KMS-11 (cell line): ENCODE measurements around the gene SERINC2.

ENCODE experiments used
- H2AFZ ChIP-seq: fragments of 200-600 bp; sonication (generic); 2 replicates; pipeline ENCODE4 v1.6.1; 2016; ENCODE audit warnings: antibody characterized with exemption, mixed run types, low read depth
- H3K27ac ChIP-seq: fragments of 200-600 bp; sonication (generic); 2 replicates; pipeline ENCODE4 v1.6.1; 2016; ENCODE audit warnings: mild to moderate bottlenecking, mixed run types
- H3K27me3 ChIP-seq: fragments of 200-600 bp; sonication (generic); 2 replicates; pipeline ENCODE4 v1.6.1; 2017; ENCODE audit warnings: mild to moderate bottlenecking, low read depth, mixed run types, moderate library complexity; ENCODE audit not compliant: insufficient read depth
- H3K36me3 ChIP-seq: fragments of 200-600 bp; sonication (generic); 2 replicates; pipeline ENCODE4 v1.6.1; 2017; ENCODE audit warnings: mild to moderate bottlenecking, mixed run types; ENCODE audit not compliant: insufficient read depth
- H3K4me1 ChIP-seq: fragments of 200-600 bp; sonication (generic); 2 replicates; pipeline ENCODE4 v1.6.1; 2016; ENCODE audit warnings: mild to moderate bottlenecking, low read depth, mixed run types; ENCODE audit not compliant: poor library complexity, severe bottlenecking
- H3K4me2 ChIP-seq: fragments of 200-600 bp; sonication (generic); 2 replicates; pipeline ENCODE4 v1.7.0; 2016; ENCODE audit warnings: mild to moderate bottlenecking, mixed run types
- H3K4me3 ChIP-seq: fragments of 200-600 bp; sonication (generic); IDR thresholded peaks from 2 replicates; pipeline ENCODE4 v1.6.1; 2017; ENCODE audit warnings: low read depth, low read length, mixed read lengths; ENCODE audit not compliant: insufficient read depth
- H3K79me2 ChIP-seq: fragments of 200-600 bp; sonication (generic); 2 replicates; pipeline ENCODE4 v1.6.1; 2016; ENCODE audit warnings: low read depth, mixed run types; ENCODE audit not compliant: insufficient read depth
- H3K9ac ChIP-seq: fragments of 200-600 bp; sonication (generic); 2 replicates; pipeline ENCODE4 v1.6.1; 2016; ENCODE audit warnings: mild to moderate bottlenecking, mixed run types
- H4K20me1 ChIP-seq: fragments of 200-600 bp; sonication (generic); 2 replicates; pipeline ENCODE4 v1.6.1; 2016; ENCODE audit warnings: mild to moderate bottlenecking, mixed run types; ENCODE audit not compliant: insufficient read depth
- TF ChIP-seq, protein P1 (sequence below): fragments of 200-600 bp; sonication (generic); conservative IDR thresholded peaks from 2 replicates; pipeline ENCODE4 v1.6.1; 2017; ENCODE audit warnings: low read depth, mild to moderate bottlenecking, antibody characterized with exemption, low read length, moderate library complexity, mixed read lengths

The SERINC2 gene

DNA sequence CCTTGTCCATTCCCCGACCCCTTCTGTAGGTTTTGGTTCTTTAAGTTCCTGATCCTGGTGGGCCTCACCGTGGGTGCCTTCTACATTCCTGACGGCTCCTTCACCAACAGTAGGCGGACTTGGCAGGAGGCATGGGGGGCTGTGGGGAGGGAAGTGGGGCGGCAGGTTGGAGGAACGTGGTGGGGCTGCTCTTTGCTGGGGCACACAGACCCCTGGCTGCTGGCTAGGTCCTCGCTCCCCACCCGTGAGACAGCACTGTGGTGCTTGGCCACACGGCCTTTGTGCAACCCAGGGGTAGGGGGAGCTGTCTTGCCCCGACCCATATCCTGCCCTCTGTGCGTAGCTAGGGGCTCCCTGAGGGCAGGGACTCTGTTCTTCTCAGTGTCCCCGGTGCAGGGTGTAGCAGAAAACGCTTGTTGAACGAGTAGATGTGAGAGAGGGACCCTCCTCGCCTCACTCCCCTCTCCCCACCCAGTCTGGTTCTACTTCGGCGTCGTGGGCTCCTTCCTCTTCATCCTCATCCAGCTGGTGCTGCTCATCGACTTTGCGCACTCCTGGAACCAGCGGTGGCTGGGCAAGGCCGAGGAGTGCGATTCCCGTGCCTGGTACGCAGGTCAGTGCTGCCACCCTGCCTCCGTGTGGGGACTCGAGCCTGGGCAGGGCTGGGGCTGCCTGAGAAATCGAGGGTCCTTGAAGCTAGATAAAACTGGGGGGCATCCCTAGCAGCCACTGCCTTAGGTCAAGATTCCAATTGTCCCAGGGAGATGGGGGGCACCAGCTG, 12.5 kb downstream of the SERINC2 start:
- TF ChIP-seq, protein P1, sequence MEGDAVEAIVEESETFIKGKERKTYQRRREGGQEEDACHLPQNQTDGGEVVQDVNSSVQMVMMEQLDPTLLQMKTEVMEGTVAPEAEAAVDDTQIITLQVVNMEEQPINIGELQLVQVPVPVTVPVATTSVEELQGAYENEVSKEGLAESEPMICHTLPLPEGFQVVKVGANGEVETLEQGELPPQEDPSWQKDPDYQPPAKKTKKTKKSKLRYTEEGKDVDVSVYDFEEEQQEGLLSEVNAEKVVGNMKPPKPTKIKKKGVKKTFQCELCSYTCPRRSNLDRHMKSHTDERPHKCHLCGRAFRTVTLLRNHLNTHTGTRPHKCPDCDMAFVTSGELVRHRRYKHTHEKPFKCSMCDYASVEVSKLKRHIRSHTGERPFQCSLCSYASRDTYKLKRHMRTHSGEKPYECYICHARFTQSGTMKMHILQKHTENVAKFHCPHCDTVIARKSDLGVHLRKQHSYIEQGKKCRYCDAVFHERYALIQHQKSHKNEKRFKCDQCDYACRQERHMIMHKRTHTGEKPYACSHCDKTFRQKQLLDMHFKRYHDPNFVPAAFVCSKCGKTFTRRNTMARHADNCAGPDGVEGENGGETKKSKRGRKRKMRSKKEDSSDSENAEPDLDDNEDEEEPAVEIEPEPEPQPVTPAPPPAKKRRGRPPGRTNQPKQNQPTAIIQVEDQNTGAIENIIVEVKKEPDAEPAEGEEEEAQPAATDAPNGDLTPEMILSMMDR: no peak
- Histone ChIP-seq H3K4me1 (peaks cover 25% of the 10 kb centered on the region), H3K4me3 (no peak overlapping the region), H3K27ac (no peak overlapping the region), H4K20me1 (no peaks in the 10 kb centered on the region; the same call in 1 of the 2 replicates), H3K27me3 (peaks cover 35% of the 10 kb centered on the region; the same call in 1 of the 2 replicates), H3K4me2 (no peak overlapping the region), H3K36me3 (no peaks in the 10 kb centered on the region), H3K79me2 (no peaks in the 10 kb centered on the region), H2AFZ (no peak overlapping the region), H3K9ac (no peak overlapping the region)

DNA sequence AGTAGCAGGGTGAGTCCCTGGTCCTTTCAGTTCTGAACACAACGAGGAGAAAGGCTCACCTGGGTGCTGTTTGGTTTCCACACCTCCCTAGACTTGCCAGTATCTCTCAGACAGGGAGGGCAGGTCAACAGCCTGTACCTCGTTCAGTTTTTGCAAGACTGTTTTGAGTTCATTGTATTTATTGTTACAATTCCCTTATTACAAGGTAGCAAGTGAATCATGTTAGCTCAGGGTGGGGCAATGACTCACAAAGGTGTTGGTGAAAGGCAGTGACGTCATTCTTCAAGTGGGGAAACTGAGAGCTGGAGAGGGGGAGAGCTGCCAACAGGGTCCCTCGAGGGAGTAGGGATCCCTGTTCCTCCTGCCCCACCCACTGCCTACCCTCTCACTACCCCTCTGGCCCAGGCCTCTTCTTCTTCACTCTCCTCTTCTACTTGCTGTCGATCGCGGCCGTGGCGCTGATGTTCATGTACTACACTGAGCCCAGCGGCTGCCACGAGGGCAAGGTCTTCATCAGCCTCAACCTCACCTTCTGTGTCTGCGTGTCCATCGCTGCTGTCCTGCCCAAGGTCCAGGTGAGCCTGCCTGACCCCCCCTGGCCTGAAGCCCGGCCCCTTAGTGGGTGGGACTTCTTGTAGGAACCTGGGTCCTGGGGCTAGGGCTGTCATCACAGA, 13.4 kb downstream of the SERINC2 start:
- no peak overlapping the region for H3K4me2 ChIP-seq
- no peaks in the 10 kb centered on the region for H3K36me3 ChIP-seq
- H4K20me1 ChIP-seq: no peaks in the 10 kb centered on the region; the same call in 1 of the 2 replicates
- H3K27ac ChIP-seq: no peak overlapping the region
- peaks cover 25% of the 10 kb centered on the region for H3K4me1 ChIP-seq
- H3K4me3 ChIP-seq: no peak overlapping the region
- TF ChIP-seq, protein P1: no peak
- peaks cover 32% of the 10 kb centered on the region; the same call in 1 of the 2 replicates for H3K27me3 ChIP-seq
- H2AFZ ChIP-seq: no peak overlapping the region
- H3K9ac ChIP-seq: no peak overlapping the region
- no peaks in the 10 kb centered on the region for H3K79me2 ChIP-seq

DNA sequence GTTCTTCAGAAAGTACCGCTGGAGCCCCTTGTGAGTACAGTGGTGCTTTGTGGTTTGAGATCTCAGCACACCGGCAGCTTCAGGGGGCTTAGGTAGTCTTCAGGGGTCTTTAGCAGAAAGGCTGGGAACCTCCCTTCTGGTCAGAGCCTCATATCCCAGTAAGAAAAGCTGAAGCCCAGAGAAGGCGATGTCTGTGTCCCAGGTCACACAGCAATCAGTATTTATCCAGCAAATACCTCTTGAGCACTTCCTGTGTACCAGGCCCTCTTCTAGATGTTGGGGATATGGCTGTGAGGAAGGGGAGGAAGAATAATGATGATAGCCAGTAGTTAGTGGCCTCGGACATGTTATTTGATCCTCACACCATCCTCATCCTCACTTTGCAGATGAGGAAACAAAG, 14.3 kb downstream of the SERINC2 start:
- Histone ChIP-seq H3K27me3 (peaks cover 27% of the 10 kb centered on the region; the same call in 1 of the 2 replicates), H3K4me1 (peaks cover 23% of the 10 kb centered on the region), H3K4me3 (no peak overlapping the region), H3K9ac (no peak overlapping the region), H2AFZ (no peak overlapping the region), H3K79me2 (no peaks in the 10 kb centered on the region), H4K20me1 (no peaks in the 10 kb centered on the region; the same call in 1 of the 2 replicates), H3K27ac (no peak overlapping the region), H3K36me3 (no peaks in the 10 kb centered on the region), H3K4me2 (no peak overlapping the region)
- TF ChIP-seq, protein P1: no peak

DNA sequence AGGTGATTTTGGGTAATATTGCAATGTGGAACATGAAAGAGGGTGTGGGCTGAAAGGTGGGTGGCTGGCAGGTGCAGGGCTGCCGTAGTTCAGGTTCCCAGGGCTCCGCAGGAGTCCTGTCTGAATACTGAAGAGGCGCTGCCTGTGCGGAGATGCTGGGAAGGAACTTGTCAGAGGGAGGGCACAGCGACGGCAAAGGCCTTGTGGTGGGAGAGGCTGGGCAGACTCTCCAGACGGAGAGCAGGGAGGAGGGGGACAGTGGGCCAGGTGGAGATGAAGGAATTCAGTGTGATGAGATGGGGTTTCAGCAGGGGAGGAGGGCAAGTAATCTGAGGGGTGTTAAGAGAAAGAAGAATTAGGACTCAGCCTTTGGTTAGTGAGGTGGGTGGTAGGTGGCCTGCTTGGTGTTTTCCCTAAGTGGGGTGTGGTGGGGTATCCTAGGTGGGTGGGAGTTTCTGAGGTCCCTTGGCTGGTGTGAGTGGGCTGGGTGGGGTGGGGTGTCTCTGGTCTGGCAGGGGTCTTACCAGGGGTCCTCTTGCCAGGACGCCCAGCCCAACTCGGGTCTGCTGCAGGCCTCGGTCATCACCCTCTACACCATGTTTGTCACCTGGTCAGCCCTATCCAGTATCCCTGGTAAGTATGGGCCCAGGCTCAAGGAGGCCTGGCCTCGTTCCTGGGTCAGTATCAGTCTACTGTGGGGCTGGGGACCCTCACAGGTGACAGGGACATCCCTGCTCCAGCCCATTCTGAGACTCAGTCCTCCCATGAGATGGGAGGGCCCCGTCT, 15.6 kb downstream of the SERINC2 start:
- no peak overlapping the region for H3K27ac ChIP-seq
- H3K4me1 ChIP-seq: peaks cover 10% of the 10 kb centered on the region
- TF ChIP-seq, protein P1: no peak
- no peak overlapping the region for H3K4me3 ChIP-seq
- no peak overlapping the region for H3K4me2 ChIP-seq
- H3K27me3 ChIP-seq: peaks cover 22% of the 10 kb centered on the region; the same call in 1 of the 2 replicates
- no peaks in the 10 kb centered on the region for H3K36me3 ChIP-seq
- no peak overlapping the region for H2AFZ ChIP-seq
- H3K79me2 ChIP-seq: no peaks in the 10 kb centered on the region
- no peak overlapping the region for H3K9ac ChIP-seq
- no peaks in the 10 kb centered on the region; the same call in 1 of the 2 replicates for H4K20me1 ChIP-seq
